HG03432 (cell line): ENCODE results near the gene CD9.

Experiments
- ATAC-seq: cut with Tn5 transposase; IDR thresholded peaks from one replicate; pipeline ENCODE4 v1.9.1; 2021; ENCODE audit warnings: mild to moderate bottlenecking, moderate library complexity; ENCODE audit not compliant: unreplicated experiment

CD9 gene

GRCh38 chr12:6235906-6236640, 35.9 kb downstream of the CD9 start:
- ATAC-seq: no peak

- no peak for ATAC-seq
These were observed 36.4 kb downstream of the CD9 start for GRCh38 chr12:6236641-6236940.

GRCh38 chr12:6237830-6238229, 37.6 kb downstream of the CD9 start:
- no peak for ATAC-seq

- no peak for ATAC-seq
These were observed 38.7 kb downstream of the CD9 start for GRCh38 chr12:6238875-6239274.

GRCh38 chr12:6241495-6241894, 41.3 kb downstream of the CD9 start:
- ATAC-seq: no peak

DNA sequence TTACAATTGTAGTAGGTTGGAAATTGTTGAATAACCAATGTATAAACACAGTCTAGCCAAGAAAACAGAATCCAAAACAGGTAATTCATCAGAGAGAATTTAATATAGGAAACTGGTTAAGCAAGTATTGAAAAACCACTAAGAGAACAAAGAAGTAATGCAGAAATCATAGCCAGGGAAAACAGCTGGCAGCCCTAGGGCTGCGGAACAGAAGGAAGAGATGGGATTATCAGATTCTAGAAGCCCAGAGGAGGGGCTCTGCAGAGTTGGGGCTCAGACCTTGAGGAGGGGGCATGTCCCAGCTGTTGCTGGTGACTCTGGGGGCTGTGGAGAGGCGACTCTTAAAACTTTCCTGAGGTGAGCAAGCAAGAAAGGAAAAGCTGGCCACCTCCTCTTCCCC, 49.4 kb downstream of the CD9 start:
- ATAC-seq: no peak

- no peak for ATAC-seq
These were observed 50.1 kb downstream of the CD9 start for GRCh38 chr12:6250343-6250742.

DNA sequence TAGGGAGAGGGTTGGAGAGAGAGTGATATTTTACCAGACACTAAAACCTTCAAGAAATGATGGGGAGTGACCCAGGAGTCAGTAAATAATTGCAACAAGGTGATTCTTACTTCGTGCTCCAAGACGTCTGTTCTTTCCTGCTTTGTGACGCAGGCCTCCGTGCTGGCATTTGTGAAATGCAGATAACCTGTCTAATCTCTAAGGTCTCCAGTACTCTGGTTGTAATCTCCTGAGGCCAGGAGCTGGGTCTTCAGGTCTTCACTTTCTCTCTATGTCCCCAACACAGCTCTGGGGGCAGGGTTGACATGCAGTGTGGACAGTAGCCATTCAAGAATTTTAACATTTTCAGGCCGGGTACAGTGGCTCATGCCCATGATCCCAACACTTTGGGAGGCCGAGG, 53.1 kb downstream of the CD9 start:
- ATAC-seq: no peak

DNA sequence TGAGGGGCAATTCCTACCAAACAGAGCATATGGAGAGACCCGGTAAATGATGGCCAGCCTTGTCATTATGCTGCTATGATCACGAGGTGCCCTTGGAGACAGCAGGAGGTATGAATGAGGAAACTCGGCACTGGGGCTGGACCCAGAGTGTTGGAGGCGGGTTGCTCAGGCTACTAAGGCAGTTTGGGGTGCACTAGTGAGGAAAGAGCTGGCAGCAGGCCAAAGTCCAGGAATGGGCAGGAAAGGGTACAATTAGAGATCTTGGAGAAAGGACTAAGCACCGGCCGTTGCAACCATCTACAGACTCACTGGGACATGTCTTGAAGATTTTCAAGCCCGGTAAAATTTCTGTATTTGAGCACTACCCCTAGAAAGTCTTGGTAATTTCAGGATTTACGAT, 54.3 kb downstream of the CD9 start:
- ATAC-seq: no peak

- ATAC-seq: no peak
These were observed 56.8 kb downstream of the CD9 start for GRCh38 chr12:6257007-6257406.

DNA sequence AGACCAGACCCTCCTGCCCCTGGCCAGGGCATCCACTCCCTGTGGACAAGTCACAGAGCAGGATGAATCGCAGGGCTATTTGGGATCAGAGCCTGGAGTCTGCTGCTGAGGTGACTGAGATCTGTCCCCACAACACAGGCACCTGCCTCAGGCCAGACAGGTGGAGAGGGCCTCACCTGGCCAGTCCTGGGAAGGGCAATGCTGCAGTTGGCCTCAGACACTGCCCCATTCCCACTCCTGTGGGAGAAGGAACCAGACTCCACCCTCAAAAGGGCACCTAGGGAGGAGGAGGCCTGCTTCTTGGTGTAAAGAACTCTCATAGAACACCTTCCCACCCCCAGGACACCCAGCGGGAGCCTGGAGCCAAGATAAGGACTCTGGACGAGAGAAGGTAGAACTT, 62.0 kb downstream of the CD9 start:
- ATAC-seq: no peak

GRCh38 chr12:6262623-6263022, 62.4 kb downstream of the CD9 start:
- ATAC-seq: no peak

- no peak for ATAC-seq
These were observed 63.7 kb downstream of the CD9 start for GRCh38 chr12:6263931-6264330.

- ATAC-seq: no peak
These were observed 64.3 kb downstream of the CD9 start for GRCh38 chr12:6264402-6265037.

DNA sequence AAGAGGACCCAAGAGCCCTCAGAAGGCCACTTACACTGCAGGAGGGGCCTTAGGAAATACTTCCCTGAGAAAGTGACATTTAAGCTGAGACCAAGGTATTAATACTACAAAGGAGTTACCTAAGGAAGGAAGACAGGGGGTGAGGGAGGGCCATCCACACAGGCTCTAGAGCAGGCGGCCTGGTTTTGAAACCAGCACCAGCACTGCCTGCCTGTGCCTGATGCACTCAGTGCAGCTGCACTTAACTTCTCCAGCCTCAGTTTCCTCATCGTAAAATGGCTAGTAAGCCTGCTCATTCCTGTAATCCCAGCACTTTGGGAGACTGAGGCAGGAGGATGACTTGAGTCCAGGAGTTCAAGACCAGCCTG, 64.8 kb downstream of the CD9 start:
- ATAC-seq: no peak

DNA sequence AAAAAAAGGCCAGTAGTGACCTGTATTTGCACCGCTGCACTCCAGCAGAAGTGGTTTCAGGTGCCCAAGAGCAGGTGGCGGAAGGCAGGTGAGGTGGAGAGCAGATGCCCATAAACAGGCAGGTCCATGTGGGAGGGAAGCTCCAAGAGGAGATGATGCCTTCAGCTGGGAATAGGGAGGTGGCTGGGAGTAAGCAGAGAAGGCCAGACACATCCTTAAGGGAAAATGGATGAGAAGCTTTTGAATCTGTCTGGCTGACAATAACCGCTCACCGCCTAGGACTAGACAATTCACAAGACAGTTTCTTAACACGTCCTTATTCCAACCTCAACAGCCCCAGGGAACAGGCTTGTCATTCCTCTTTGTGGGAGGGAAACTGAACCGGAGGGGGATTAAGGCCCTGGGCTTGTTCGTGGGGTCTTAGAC, 66.4 kb downstream of the CD9 start:
- no peak for ATAC-seq

DNA sequence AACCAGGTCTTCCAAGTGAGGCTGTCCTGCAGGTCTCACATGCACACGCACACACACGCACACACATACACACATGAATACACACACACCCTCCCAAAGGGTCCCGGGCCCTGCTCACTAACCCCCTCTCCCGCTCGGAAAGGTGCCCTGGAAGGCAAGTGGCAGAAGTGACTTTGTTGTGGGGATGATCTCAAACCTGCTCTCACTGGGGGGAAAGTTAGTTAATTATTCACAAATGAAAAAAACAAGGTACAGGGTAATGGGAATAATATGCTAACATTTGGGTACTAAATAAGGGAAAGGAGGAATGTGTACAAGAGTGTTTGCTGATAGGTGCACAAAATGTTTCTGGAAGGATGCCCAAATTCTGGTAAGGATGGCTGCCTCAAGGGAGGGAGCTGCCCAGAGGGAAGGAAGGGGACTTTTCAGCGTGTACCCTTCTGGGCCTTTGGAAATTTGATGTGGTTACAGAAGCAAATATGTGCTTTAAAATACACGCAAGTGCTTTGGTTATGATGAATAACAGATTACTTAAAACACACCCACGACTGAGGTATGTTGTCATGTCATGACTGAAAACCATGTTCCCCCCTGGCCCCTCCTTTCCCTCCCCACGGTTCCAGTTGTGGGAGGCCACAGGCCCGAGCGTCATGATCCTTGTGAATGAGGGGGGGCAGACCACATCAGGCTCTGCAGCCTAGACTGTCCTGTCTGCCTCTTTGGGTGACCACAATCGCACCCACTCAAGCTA, 66.9 kb downstream of the CD9 start:
- ATAC-seq: no peak

DNA sequence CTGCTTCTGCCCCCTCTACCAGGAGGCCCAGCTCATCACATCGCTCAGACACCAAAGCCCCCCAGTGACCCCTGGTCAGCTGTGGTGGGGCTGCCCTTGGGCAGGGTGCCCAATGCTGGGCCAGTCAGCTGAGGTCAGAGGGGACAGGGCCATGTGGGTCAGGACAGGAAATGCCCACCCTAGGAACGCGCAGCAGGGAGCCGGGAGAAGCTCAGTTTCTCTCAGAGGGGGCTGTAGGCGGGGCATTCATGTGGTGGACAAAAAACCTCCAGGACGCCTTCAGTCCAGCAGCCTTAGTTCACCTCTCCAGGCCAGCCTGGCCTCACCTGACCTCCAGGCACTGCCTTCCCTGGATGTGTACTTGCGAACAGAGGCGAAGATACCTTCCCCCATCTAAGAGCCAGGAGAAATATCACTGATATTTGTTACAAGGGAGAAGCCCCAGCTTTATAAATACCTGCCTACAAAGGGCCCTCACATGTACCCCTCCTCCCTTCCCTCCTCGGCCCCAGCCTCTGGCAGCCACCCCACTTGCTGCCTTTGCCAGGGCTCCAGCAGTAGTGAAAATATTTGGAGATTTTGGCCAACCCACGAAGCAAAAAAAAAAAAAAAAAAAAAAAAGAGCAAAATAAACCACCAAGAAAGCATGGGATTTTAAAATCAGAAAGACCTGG, 68.4 kb downstream of the CD9 start:
- no peak for ATAC-seq

DNA sequence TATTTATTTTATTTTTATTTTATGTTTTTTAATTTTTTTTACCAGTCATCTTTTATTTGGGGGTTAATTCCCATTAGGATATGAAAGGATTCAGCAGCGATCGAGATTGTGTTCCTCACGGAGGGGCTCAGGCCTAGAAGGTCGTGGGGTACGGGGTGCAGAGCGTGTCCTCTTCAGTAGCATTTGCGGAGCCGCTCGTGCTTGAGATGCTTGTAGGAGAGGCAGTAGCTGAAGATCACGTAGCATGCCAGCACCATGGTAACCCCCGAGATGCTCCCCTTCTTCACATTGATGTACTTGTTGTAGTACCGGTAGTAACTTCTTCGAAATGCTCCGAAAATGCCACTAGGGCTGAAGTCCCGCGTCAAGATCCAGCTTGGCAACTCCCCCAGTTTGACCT, 69.8 kb downstream of the CD9 start:
- no peak for ATAC-seq

GRCh38 chr12:6271281-6271680, 71.1 kb downstream of the CD9 start:
- no peak for ATAC-seq

GRCh38 chr12:6272300-6273204, 72.4 kb downstream of the CD9 start:
- no peak for ATAC-seq
